ENCODE measurements around the gene TTC27. TPM values are rescaled to one million over a fixed set of nuclear protein-coding genes. Genes with fewer than 3 reads are reported as not detected.

TTC27 gene
- total RNA-seq, 2 donors from 2014 or later = 16.4 to 20.3 TPM

GRCh38 chr2:32696439-32696838, 68.6 kb downstream of the TTC27 start:
- 97 to 100% methylated on average over 2 to 4 of the region's 4 CpGs for WGBS, 2 experiments (ENCODE audit: insufficient coverage in 1 of 2, insufficient read length in 1 of 2)
- Histone ChIP-seq H3K4me1 (ENCODE audit: control insufficient read depth, insufficient read depth, low read length) (no peaks in the 10 kb centered on the region), H3K9me3 (ENCODE audit: control insufficient read depth, low read length) (no peaks in the 10 kb centered on the region), H3K9ac (ENCODE audit: extremely low read depth, low read length, poor library complexity, severe bottlenecking) (no peak overlapping the region), H3K27ac (ENCODE audit: low read depth, low read length) (no peak overlapping the region), H3K4me3 (ENCODE audit: low read length) (no peak overlapping the region), H3K36me3 (ENCODE audit: control insufficient read depth, insufficient read depth, low read length) (no peaks in the 10 kb centered on the region), H3K27me3 (ENCODE audit: control insufficient read depth, insufficient read depth, low read length, poor library complexity, severe bottlenecking) (no peaks in the 10 kb centered on the region)
- peaks cover 2% of the 10 kb centered on the region for H3K36me3 Mint-ChIP-seq (ENCODE audit: low read depth)
- no peaks in the 10 kb centered on the region for H3K27me3 Mint-ChIP-seq (ENCODE audit: insufficient read depth)
- no peak overlapping the region for H3K4me3 Mint-ChIP-seq
- DNase-seq = no peak
- no peak overlapping the region for H3K27ac Mint-ChIP-seq
- TF ChIP-seq, protein P1, sequence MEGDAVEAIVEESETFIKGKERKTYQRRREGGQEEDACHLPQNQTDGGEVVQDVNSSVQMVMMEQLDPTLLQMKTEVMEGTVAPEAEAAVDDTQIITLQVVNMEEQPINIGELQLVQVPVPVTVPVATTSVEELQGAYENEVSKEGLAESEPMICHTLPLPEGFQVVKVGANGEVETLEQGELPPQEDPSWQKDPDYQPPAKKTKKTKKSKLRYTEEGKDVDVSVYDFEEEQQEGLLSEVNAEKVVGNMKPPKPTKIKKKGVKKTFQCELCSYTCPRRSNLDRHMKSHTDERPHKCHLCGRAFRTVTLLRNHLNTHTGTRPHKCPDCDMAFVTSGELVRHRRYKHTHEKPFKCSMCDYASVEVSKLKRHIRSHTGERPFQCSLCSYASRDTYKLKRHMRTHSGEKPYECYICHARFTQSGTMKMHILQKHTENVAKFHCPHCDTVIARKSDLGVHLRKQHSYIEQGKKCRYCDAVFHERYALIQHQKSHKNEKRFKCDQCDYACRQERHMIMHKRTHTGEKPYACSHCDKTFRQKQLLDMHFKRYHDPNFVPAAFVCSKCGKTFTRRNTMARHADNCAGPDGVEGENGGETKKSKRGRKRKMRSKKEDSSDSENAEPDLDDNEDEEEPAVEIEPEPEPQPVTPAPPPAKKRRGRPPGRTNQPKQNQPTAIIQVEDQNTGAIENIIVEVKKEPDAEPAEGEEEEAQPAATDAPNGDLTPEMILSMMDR (conservative IDR thresholded peaks at IDR 0.05) = no peak
- H3K4me1 Mint-ChIP-seq = peaks cover 6% of the 10 kb centered on the region
- no peaks in the 10 kb centered on the region for H3K9me3 Mint-ChIP-seq

DNA sequence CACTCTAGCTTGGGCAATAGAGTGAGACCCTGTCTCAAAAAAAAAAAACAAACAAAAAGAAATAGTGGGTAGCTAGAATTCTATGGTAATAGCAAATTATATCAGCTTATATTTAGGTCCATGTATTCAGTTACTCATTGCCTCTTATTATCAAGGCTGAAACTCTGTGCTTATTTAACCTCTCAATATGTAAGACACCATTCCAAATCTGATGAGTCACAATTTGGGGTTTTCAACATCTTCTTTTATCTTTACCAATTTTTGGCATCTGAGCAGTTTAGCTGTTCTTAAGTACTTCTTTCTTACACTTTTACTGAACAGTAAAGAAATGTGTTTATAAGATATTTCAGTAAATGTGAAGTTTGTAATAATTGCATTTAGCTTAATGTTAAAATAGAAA, 69.3 kb downstream of the TTC27 start:
- no peaks in the 10 kb centered on the region for H3K36me3 ChIP-seq (ENCODE audit: control insufficient read depth, insufficient read depth, low read length)
- Mint-ChIP-seq H3K27ac (no peak overlapping the region), H3K4me3 (no peak overlapping the region), H3K4me1 (peaks cover 6% of the 10 kb centered on the region), H3K9me3 (no peaks in the 10 kb centered on the region), H3K27me3 (ENCODE audit: insufficient read depth) (no peaks in the 10 kb centered on the region), H3K36me3 (ENCODE audit: low read depth) (no peaks in the 10 kb centered on the region)
- no peaks in the 10 kb centered on the region for H3K4me1 ChIP-seq (ENCODE audit: control insufficient read depth, insufficient read depth, low read length)
- DNase-seq = no peak
- TF ChIP-seq, protein P1 (conservative IDR thresholded peaks at IDR 0.05) = no peak
- H3K9me3 ChIP-seq (ENCODE audit: control insufficient read depth, low read length) = no peaks in the 10 kb centered on the region
- no peaks in the 10 kb centered on the region for H3K27me3 ChIP-seq (ENCODE audit: control insufficient read depth, insufficient read depth, low read length, poor library complexity, severe bottlenecking)
- no peak overlapping the region for H3K4me3 ChIP-seq (ENCODE audit: low read length)
- no peak overlapping the region for H3K9ac ChIP-seq (ENCODE audit: extremely low read depth, low read length, poor library complexity, severe bottlenecking)
- H3K27ac ChIP-seq (ENCODE audit: low read depth, low read length) = no peak overlapping the region

DNA sequence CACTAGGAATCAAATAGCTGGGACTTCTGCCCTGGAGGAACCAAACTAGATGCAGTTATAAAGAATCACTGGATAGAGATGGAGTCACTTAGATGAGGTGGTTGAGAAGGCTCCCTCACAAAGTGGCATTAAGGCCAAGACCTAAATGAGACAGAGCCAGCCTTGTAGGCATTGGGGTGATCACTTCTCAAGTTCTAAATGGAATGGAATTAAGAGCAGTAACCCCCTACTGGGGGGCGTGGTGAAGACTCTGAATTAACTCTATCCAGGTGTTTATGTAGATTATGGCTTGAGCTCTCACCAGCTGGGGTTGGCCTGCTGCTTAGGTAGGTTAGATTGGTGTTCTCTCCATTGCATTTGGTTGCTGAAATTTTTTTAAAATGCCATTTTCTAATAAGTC, 71.3 kb downstream of the TTC27 start:
- H3K4me3 ChIP-seq (ENCODE audit: low read length) = no peak overlapping the region
- H3K9me3 ChIP-seq (ENCODE audit: control insufficient read depth, low read length) = no peaks in the 10 kb centered on the region
- DNase-seq = peak; percentile 53
- TF ChIP-seq, protein P1 (conservative IDR thresholded peaks at IDR 0.05) = no peak
- H3K27ac ChIP-seq (ENCODE audit: low read depth, low read length) = no peak overlapping the region
- H3K4me1 Mint-ChIP-seq = peaks cover 6% of the 10 kb centered on the region
- WGBS, 2 experiments (ENCODE audit: insufficient coverage in 1 of 2, insufficient read length in 1 of 2) = 96% methylated on average over 1 of the region's 1 CpG; no CpG with 5 or more reads in 1 of the 2 experiments
- H3K27me3 ChIP-seq (ENCODE audit: control insufficient read depth, insufficient read depth, low read length, poor library complexity, severe bottlenecking) = no peaks in the 10 kb centered on the region
- no peak overlapping the region for H3K4me3 Mint-ChIP-seq
- peaks cover 5% of the 10 kb centered on the region for H3K36me3 Mint-ChIP-seq (ENCODE audit: low read depth)
- H3K27me3 Mint-ChIP-seq (ENCODE audit: insufficient read depth) = no peaks in the 10 kb centered on the region
- H3K27ac Mint-ChIP-seq = no peak overlapping the region
- no peaks in the 10 kb centered on the region for H3K4me1 ChIP-seq (ENCODE audit: control insufficient read depth, insufficient read depth, low read length)
- H3K36me3 ChIP-seq (ENCODE audit: control insufficient read depth, insufficient read depth, low read length) = no peaks in the 10 kb centered on the region
- no peak overlapping the region for H3K9ac ChIP-seq (ENCODE audit: extremely low read depth, low read length, poor library complexity, severe bottlenecking)
- no peaks in the 10 kb centered on the region for H3K9me3 Mint-ChIP-seq

All from endodermal cell (in vitro differentiated cells).